T-helper 1 cell treated with Interleukin-12 subunit alpha and Interleukin-12 subunit beta and Interleukin-4 antibody, amounts not matched to agents 30 μg/mL and 1 μg/mL, for 36 hours (primary cell): ENCODE data around the gene KHDC4.
"Not testable (repeated sequence)": the region's sequence is repeated elsewhere in the genome, so short reads cannot be mapped to it uniquely, and the experiment has no call there.

Experiments
- H3K27ac Mint-ChIP-seq: one replicate; pipeline ENCODE4 v1.8.0; 2021; ENCODE audit warnings: mild to moderate bottlenecking, mixed read lengths
- H3K27me3 Mint-ChIP-seq: one replicate; pipeline ENCODE4 v1.8.0; 2021; ENCODE audit warnings: low read depth, mixed read lengths
- H3K36me3 Mint-ChIP-seq: one replicate; pipeline ENCODE4 v1.8.0; 2021; ENCODE audit warnings: low read depth, mixed read lengths
- H3K4me1 Mint-ChIP-seq: one replicate; pipeline ENCODE4 v1.8.0; 2021; ENCODE audit warnings: low read depth, mixed read lengths
- H3K4me3 Mint-ChIP-seq: one replicate; pipeline ENCODE4 v1.8.0; 2021; ENCODE audit warnings: mild to moderate bottlenecking, moderate library complexity, mixed read lengths
- H3K9me3 Mint-ChIP-seq: one replicate; pipeline ENCODE4 v1.8.0; 2021; ENCODE audit warnings: mixed read lengths

KHDC4 gene

DNA sequence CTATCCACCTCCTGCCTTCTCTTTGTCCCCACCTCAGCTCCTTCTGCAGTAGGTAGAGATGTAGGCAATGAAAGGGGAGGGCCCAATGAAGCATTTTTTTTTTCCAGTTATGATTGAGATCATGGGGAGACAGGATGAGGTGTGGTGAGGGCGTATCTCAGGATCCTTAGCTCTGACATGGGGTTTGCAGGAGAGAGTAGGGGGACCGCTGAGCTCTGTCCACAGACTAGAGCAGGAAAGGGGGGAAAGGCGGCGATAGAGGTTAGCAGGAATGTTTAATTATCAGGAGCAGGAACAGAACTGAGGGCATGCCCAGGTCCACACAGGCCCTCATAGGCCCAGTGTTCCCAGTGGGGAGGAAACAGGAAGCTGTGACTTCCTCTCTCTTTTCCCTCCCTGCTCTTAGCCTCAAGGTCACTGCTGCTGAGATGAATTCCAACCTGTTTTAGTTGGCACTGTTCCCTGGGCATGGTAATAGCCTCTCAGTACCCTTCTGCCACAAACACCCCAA lies 6.3 kb upstream of the KHDC4 start:
- Mint-ChIP-seq H3K27me3 (no peaks in the 10 kb centered on the region), H3K9me3 (no peaks in the 10 kb centered on the region), H3K27ac (peak overlapping the region; percentile 94), H3K4me3 (peak overlapping the region; percentile 56), H3K36me3 (peaks cover 9% of the 10 kb centered on the region), H3K4me1 (peaks cover 46% of the 10 kb centered on the region)

DNA sequence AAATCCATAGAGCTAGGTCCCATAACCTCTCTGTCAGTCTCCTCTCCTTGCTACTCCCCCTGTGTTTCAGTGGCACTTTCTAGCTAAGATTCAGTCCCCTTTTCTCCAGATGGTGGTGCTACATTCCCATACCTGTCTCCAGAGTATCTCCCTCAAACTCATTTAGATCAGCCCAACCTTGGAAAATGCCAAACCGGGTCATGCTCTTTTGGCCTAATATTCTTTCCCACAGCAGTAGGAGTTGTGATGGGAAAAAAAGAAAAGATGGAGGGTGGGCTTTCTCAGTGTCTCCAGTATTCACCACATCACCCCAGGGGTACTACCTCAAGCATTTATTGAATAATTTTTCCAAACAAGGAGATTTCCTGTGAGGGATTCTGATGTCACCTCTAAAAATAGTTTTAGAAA lies 4.0 kb upstream of the KHDC4 start:
- no peaks in the 10 kb centered on the region for H3K9me3 Mint-ChIP-seq
- no peaks in the 10 kb centered on the region for H3K27me3 Mint-ChIP-seq
- peak overlapping the region; percentile 4 for H3K4me3 Mint-ChIP-seq
- peaks cover 3% of the 10 kb centered on the region for H3K36me3 Mint-ChIP-seq
- H3K4me1 Mint-ChIP-seq: peaks cover 34% of the 10 kb centered on the region
- H3K27ac Mint-ChIP-seq: peak overlapping the region; percentile 34

- Mint-ChIP-seq H3K4me1 (peaks cover 29% of the 10 kb centered on the region), H3K27me3 (no peaks in the 10 kb centered on the region), H3K36me3 (peaks cover 14% of the 10 kb centered on the region), H3K4me3 (peak overlapping the region; percentile 51), H3K27ac (no peak overlapping the region), H3K9me3 (no peaks in the 10 kb centered on the region)
Observed at GRCh38 chr1:155934936-155935590, 850 bp upstream of the KHDC4 start.

GRCh38 chr1:155933591-155934096 lies 569 bp downstream of the KHDC4 start:
- H3K27ac Mint-ChIP-seq: no peak overlapping the region
- peaks cover 23% of the 10 kb centered on the region for H3K36me3 Mint-ChIP-seq
- H3K4me1 Mint-ChIP-seq: peaks cover 37% of the 10 kb centered on the region
- H3K27me3 Mint-ChIP-seq: no peaks in the 10 kb centered on the region
- H3K9me3 Mint-ChIP-seq: no peaks in the 10 kb centered on the region
- H3K4me3 Mint-ChIP-seq: no peak overlapping the region

- Mint-ChIP-seq H3K9me3 (no peaks in the 10 kb centered on the region), H3K4me1 (peaks cover 31% of the 10 kb centered on the region), H3K36me3 (peaks cover 27% of the 10 kb centered on the region), H3K27ac (no peak overlapping the region), H3K4me3 (peak overlapping the region; percentile 53), H3K27me3 (no peaks in the 10 kb centered on the region)
Observed at GRCh38 chr1:155932487-155932886, 1.7 kb downstream of the KHDC4 start.

DNA sequence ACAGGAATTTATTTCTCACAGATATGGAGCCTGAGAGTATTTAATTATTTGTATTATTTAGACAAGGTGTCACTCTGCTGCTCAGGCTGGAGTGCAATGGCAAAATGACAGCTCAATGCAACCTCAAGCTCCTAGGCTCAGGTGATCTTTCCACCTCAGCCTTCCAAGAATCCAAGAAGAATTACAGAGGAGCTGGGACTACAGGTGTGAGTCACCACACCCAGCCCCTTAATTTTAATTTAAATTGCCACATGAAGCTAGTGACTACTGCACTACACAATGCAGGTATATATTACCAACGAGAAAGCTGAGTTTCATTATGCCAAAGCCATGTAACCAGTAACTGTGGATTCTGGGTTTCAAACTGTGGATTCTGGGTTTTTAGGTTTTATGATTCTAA lies 2.1 kb downstream of the KHDC4 start:
- H3K36me3 Mint-ChIP-seq: peaks cover 30% of the 10 kb centered on the region
- no peaks in the 10 kb centered on the region for H3K27me3 Mint-ChIP-seq
- H3K27ac Mint-ChIP-seq: no peak overlapping the region
- H3K4me3 Mint-ChIP-seq: peak overlapping the region; percentile 53
- no peaks in the 10 kb centered on the region for H3K9me3 Mint-ChIP-seq
- peaks cover 31% of the 10 kb centered on the region for H3K4me1 Mint-ChIP-seq

- Mint-ChIP-seq H3K36me3 (peaks cover 36% of the 10 kb centered on the region), H3K4me3 (peak overlapping the region; percentile 77), H3K9me3 (no peaks in the 10 kb centered on the region), H3K4me1 (peaks cover 33% of the 10 kb centered on the region), H3K27me3 (no peaks in the 10 kb centered on the region), H3K27ac (no peak overlapping the region)
Observed at GRCh38 chr1:155931332-155932038, 2.7 kb downstream of the KHDC4 start.

DNA sequence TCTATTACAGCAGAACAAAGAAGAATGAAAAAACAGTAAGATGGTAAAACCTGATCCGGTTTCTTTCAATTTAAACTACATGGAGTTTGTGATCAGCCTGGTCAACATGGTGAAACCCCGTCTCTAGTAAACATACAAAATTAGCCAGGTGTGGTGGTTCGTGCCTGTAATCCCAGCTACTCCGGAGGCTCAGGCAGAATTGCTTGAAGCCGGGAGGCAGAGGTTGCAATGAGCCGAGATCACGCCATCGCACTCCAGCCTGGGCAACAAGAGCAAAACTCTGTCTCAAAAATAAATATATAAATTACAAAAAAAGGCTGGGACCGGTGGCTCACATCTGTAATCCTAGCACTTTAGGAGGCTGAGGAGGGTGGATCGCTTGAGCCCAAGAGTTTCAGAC lies 3.5 kb downstream of the KHDC4 start:
- H3K27ac Mint-ChIP-seq: peak overlapping the region; percentile 31
- H3K4me3 Mint-ChIP-seq: peak overlapping the region; percentile 77
- not testable (repeated sequence) for H3K9me3 Mint-ChIP-seq, H3K27me3 Mint-ChIP-seq
- H3K4me1 Mint-ChIP-seq: peaks cover 31% of the 10 kb centered on the region
- H3K36me3 Mint-ChIP-seq: peaks cover 42% of the 10 kb centered on the region

DNA sequence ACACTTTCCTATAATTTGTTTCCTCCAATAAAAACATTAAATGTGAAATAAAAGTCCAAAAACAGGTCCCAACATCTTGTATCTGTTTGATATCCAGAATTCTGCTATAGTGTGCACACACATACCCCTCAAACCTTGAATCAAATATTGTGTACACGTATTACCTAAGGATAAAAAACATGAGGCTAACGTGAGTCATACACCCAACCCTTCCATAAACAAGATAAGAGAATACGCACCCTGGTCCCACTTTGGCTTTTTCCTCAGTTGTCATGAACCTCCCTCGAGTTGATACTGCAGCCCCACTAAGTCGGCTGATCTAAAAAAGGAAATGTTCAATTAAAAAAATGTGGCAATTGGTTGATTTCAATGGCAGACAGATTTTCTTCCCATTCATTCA lies 5.2 kb downstream of the KHDC4 start:
- Mint-ChIP-seq H3K36me3 (peaks cover 46% of the 10 kb centered on the region), H3K27ac (no peak overlapping the region), H3K9me3 (no peaks in the 10 kb centered on the region), H3K27me3 (no peaks in the 10 kb centered on the region), H3K4me1 (peaks cover 31% of the 10 kb centered on the region), H3K4me3 (no peak overlapping the region)

DNA sequence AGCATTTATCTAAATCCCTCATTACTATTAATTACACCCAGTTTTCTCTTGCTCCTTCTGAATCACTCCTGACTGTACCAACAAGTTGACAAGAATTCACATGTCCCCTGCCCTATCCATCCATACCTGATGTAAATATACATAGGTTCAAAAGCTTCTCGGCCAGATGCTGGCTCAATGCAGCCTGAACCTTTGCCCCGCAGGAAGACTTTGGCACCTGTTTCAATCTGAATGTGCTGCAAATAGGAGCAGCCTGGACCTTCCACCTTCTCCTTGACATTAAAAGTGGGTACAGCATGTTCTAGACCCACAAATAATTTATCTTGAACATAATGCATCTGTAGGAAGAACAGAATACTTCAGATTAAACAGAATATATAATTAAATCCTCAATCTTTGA lies 8.7 kb downstream of the KHDC4 start:
- H3K4me3 Mint-ChIP-seq: no peak overlapping the region
- H3K36me3 Mint-ChIP-seq: peaks cover 55% of the 10 kb centered on the region
- no peak overlapping the region for H3K27ac Mint-ChIP-seq

GRCh38 chr1:155920717-155921116 lies 13.5 kb downstream of the KHDC4 start:
- Mint-ChIP-seq H3K9me3 (no peaks in the 10 kb centered on the region), H3K36me3 (peaks cover 55% of the 10 kb centered on the region), H3K4me1 (peaks cover 16% of the 10 kb centered on the region), H3K27ac (no peak overlapping the region), H3K27me3 (no peaks in the 10 kb centered on the region), H3K4me3 (no peak overlapping the region)

More for the DNA sequence above, 8.7 kb downstream of the KHDC4 start:
- Mint-ChIP-seq H3K4me1 (peaks cover 21% of the 10 kb centered on the region), H3K9me3 (no peaks in the 10 kb centered on the region), H3K27me3 (no peaks in the 10 kb centered on the region)

- Mint-ChIP-seq H3K4me1 (peaks cover 16% of the 10 kb centered on the region), H3K4me3 (no peak overlapping the region), H3K36me3 (peaks cover 53% of the 10 kb centered on the region), H3K27ac (no peak overlapping the region), H3K9me3 (no peaks in the 10 kb centered on the region), H3K27me3 (no peaks in the 10 kb centered on the region)
Observed at GRCh38 chr1:155919801-155920200, 14.4 kb downstream of the KHDC4 start.

DNA sequence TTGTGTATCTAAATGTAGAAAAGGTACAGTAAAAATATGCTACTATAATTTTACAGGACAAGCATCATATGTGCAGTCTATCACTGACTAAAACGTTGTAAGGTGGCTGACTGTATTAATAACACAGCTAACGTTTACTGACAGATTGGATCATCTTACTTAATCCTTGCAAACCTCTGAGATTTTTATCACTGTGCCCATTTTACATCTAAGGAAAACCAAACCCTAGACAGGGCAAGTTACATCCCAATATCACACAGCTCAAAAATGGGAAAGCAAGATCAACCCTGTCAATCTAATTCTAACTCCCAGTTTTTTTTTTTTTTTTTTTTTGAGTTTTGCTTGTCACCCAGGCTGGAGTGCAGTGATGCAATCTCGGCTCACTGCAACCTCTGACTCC lies 15.6 kb downstream of the KHDC4 start:
- H3K27ac Mint-ChIP-seq: no peak overlapping the region
- peaks cover 16% of the 10 kb centered on the region for H3K4me1 Mint-ChIP-seq
- peaks cover 59% of the 10 kb centered on the region for H3K36me3 Mint-ChIP-seq
- no peaks in the 10 kb centered on the region for H3K27me3 Mint-ChIP-seq
- H3K4me3 Mint-ChIP-seq: no peak overlapping the region
- no peaks in the 10 kb centered on the region for H3K9me3 Mint-ChIP-seq

- no peaks in the 10 kb centered on the region for H3K9me3 Mint-ChIP-seq
- peaks cover 44% of the 10 kb centered on the region for H3K36me3 Mint-ChIP-seq
- no peak overlapping the region for H3K4me3 Mint-ChIP-seq
- peaks cover 34% of the 10 kb centered on the region for H3K4me1 Mint-ChIP-seq
- H3K27me3 Mint-ChIP-seq: no peaks in the 10 kb centered on the region
- no peak overlapping the region for H3K27ac Mint-ChIP-seq
Observed at GRCh38 chr1:155913969-155914757, 20.1 kb downstream of the KHDC4 start.
